Activated CD8-positive, alpha-beta memory T cell treated with anti-CD3 and anti-CD28 coated beads for 36 hours (primary cell): Measurements from ENCODE around the gene B4GALNT2. TPM values are rescaled to one million over a fixed set of nuclear protein-coding genes. Genes with fewer than 3 reads are reported as not detected.
"Not testable (repeated sequence)": the region's sequence is repeated elsewhere in the genome, so short reads cannot be mapped to it uniquely, and the experiment has no call there.

Source experiments
- CTCF ChIA-PET: fragments of 350-600 bp; sonication (Branson Sonifier 250); formaldehyde crosslinking; loops from one replicate; lab custom pipeline; 2021; ENCODE audit warnings: antibody characterized with exemption; lab: Charles Lee
- POLR2A ChIA-PET: fragments of 350-600 bp; sonication (Branson Sonifier 250); formaldehyde crosslinking; loops from one replicate; lab custom pipeline; 2021; ENCODE audit warnings: antibody characterized with exemption; lab: Charles Lee
- total RNA-seq, 2 experiments: library from RNA; stranded (reverse); gene quantifications; one replicate each; pipeline ENCODE4 v1.2.3, GENCODE V29; 2021

Gene B4GALNT2
- total RNA-seq, 2 experiments from 2014 or later, result not detected

DNA sequence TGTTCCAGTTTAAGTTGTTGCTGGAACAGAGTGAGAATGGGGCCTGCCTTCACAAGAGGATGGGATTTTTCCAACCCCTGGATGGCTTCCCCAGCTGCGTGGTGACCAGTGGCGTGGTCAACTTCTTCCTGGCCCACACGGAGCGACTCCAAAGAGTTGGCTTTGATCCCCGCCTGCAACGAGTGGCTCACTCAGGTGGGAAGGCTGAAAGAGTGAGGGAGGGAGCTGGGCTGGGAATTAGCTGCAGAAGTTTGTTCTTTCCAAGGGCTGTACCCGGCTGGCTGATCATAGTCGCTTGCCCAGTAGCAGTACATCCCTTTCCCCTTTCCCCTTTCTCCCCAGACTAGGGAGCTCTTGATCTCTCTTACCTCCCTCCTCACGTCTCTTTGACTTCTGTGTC, 36.1 kb downstream of the B4GALNT2 start:
- POLR2A ChIA-PET, result no interaction called here
- CTCF ChIA-PET, result no interaction called here

DNA sequence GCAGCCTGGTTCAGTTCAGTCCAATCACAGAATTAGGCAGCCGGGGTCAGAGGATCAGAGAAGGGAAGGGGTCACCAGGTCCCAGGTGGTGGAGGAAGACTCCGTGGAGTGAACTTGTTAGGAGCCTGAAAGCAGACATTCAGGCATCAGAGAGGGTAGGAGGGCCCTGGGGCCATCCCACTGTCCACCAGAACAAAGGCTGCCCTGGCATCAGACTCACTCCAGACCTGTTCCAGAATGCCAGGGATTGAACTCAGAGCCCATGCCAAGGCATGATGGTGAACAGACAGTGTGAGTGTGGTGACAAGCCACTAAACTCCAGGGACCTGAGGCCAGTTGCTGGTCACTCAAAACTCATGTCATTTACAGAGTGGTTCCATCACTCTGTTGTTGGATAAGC, 37.6 kb downstream of the B4GALNT2 start:
- CTCF ChIA-PET, result interaction anchor here (0.6 to 1.2 kb wide), 2 partner anchors 10 to 54 kb away, joined by 4 read pairs; no protein-coding TSS in a partner anchor
- POLR2A ChIA-PET, result no interaction called here

DNA sequence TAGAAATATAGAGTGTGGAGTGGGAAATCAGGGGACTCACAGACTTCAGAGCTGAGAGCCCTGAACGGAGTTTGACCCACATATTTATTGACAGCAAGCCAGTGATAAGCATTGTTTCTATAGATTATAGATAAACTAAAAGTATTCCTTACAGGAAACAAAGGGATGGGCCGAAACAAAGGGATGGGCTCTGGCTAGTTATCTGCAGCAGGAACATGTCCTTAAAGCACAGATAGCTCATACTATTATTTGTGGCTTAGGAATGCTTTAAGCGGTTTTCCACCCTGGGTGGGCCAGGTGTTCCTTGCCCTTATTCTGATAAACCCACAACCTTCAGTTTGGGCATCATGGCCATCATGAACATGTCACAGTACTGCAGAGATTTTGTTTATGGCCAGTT, 38.1 kb downstream of the B4GALNT2 start:
- CTCF ChIA-PET, result interaction anchor here (1.8 kb wide), 1 partner anchor 10 kb away, joined by 7 read pairs; no protein-coding TSS in a partner anchor
- POLR2A ChIA-PET, result not testable (repeated sequence)

DNA sequence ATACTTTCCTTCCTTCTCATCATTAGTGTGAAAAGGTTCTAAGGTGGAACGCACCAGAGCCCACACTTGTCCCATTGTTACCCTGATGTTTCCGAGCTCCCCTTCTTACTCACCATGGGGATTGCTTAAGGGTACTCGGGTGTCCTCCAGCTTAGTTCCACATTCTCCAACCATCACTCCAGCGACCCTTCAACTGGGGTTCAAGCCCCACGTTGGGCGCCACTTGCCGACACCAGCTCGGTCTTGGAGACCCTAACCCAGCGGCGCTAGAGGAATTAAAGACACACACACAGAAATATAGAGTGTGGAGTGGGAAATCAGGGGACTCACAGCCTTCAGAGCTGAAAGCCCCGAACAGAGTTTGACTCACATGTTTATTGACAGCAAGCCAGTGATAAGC, 43.4 kb downstream of the B4GALNT2 start:
- POLR2A ChIA-PET, result not testable (repeated sequence)
- CTCF ChIA-PET, result interaction anchor here (1.1 kb wide), 1 partner anchor 54 kb away, joined by 3 read pairs; no protein-coding TSS in a partner anchor

GRCh38 chr17:49180303-49180702, 47.7 kb downstream of the B4GALNT2 start:
- POLR2A ChIA-PET, result interaction anchor here (1.2 kb wide), 1 partner anchor 12 kb away, joined by 11 read pairs; no protein-coding TSS in a partner anchor
- CTCF ChIA-PET, result interaction anchor here (0.6 to 3.4 kb wide), 17 partner anchors 9 to 506 kb away, joined by 3 to 55 read pairs (median 5); partner anchors contain the start of genes ABI3, GNGT2 and PHOSPHO1

- POLR2A ChIA-PET, result interaction anchor here (1.2 kb wide), 1 partner anchor 11 kb away, joined by 11 read pairs; no protein-coding TSS in a partner anchor
- CTCF ChIA-PET, result interaction anchor here (0.7 to 3.4 kb wide), 13 partner anchors 10 to 505 kb away, joined by 3 to 55 read pairs (median 5); partner anchors contain the start of gene PHOSPHO1
Measured at GRCh38 chr17:49180998-49181635, 48.5 kb downstream of the B4GALNT2 start.

DNA sequence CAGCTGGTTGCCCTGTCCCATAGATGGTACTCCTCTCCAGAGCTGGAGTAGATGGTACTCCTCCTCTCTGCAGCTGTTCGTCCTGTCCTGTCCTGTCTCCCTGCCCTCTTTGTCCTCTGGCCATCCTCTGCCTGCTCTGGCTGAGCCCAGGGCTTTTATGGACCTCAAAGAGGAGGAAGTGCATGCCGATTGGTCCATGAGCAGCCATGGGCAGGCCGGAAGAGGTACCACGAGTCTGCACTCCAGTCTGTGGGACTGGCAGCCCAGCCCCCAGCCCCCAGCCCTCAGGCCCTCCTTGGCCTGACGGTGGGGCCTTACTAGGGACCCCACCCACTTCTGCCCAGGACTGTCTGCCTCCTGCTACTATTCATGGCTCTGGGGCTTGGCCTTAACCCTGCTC, 50.8 kb downstream of the B4GALNT2 start:
- ChIA-PET POLR2A (interaction anchor here (0.6 kb wide), 1 partner anchor 165 kb away, joined by 3 read pairs; no protein-coding TSS in a partner anchor), CTCF (interaction anchor here (1.1 to 1.4 kb wide), 2 partner anchors 17 to 44 kb away, joined by 3 to 4 read pairs; no protein-coding TSS in a partner anchor)

DNA sequence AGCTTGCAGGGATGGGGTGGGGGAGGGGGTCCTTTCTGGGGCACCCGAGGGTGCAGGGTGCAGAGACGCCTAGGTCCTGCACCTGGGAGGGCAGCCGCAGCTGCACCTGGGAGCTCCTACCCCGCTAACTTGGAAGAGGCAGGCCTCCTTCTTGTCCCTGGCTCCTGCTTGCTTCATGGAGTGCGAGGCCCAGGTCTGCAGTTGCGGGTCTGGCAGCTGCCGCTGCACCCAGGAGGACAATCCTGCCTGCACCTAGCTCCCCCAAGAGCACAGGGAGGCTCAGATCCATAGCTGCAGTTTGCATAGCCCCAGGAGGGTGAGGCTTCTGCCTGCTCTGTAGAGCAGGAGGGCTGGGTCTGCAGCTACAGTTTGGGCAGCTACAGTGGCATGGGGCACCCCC, 51.2 kb downstream of the B4GALNT2 start:
- POLR2A ChIA-PET, result interaction anchor here (0.6 kb wide), 1 partner anchor 164 kb away, joined by 3 read pairs; no protein-coding TSS in a partner anchor
- CTCF ChIA-PET, result interaction anchor here (1.1 to 1.4 kb wide), 2 partner anchors 16 to 44 kb away, joined by 3 to 4 read pairs; no protein-coding TSS in a partner anchor

DNA sequence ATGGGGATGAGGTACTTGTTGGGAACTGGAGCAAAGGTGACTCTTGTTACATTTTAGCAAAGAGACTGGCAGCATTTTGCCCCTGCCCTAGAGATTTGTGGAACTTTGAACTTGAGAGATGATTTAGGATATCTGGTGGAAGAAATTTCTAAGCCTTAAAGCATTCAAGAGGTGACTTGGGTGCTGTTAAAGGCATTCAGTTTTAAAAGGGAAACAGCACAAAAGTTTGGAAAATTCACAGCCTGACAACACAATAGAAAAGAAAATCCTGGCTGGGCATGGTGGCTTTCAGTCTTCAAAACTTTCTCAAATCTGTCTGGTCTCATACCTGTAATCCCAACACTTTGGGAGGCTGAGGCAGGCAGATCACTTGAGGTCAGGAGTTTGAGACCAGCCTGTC, 52.0 kb downstream of the B4GALNT2 start:
- POLR2A ChIA-PET, result not testable (repeated sequence)
- CTCF ChIA-PET, result interaction anchor here (0.6 kb wide), 1 partner anchor 137 kb away, joined by 3 read pairs; no protein-coding TSS in a partner anchor

- CTCF ChIA-PET, result interaction anchor here (0.6 to 1.5 kb wide), 2 partner anchors 41 to 136 kb away, joined by 3 read pairs; no protein-coding TSS in a partner anchor
- POLR2A ChIA-PET, result not testable (repeated sequence)
Measured at GRCh38 chr17:49185381-49185780, 52.8 kb downstream of the B4GALNT2 start.

GRCh38 chr17:49187301-49187700, 54.7 kb downstream of the B4GALNT2 start:
- ChIA-PET POLR2A (no interaction called here), CTCF (no interaction called here)

DNA sequence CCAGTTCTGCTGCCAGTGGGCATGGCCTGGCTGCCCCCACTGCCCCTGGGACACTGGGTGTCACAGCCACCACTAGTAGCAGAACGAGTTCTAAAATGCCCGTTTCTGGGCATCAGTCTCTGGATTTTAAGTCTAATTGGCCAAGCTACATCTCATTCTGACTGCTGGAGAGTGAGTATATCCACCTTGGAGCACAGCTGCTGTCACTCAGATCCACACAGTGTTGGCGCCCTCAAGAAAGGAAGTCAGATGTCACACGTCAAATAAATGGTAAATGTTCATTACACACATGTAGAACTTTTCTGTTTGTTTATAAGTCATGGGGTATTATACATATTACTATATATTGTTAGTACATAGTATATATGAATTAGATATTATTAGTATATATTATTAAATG, 58.4 kb downstream of the B4GALNT2 start:
- ChIA-PET POLR2A (interaction anchor here (2.2 kb wide), 1 partner anchor 33 kb away, joined by 6 read pairs; no protein-coding TSS in a partner anchor), CTCF (interaction anchor here (0.9 to 5.7 kb wide), 7 partner anchors 10 to 42 kb away, joined by 3 to 62 read pairs (median 6); no protein-coding TSS in a partner anchor)

DNA sequence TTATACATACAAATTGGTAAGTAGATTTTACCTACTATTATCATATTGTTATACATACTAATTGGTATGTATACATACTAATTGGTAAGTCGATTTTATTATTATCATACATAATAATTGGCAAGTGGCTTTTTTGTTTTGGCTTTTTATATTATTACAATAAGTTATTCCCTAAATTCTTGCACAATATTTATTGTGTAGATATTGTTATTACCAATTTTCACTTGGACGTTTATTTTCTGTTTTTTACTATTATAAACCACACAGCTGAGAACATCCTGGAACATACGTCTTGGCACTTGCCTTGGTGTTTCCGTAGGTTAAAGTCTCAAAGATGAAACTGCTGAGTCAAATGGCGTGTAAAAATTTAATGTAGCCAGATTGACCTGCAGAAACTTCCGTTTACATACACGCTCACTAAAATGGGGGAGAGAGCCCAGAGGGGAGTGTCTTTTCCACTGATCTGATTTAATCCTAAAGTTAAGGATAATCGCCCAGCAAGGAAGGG, 58.9 kb downstream of the B4GALNT2 start:
- ChIA-PET CTCF (interaction anchor here (0.8 to 5.7 kb wide), 7 partner anchors 11 to 40 kb away, joined by 3 to 62 read pairs (median 5); no protein-coding TSS in a partner anchor), POLR2A (interaction anchor here (0.8 to 2.7 kb wide), 6 partner anchors 11 to 38 kb away, joined by 3 to 17 read pairs (median 6); partner anchors contain the start of genes ABI3 and GNGT2)

DNA sequence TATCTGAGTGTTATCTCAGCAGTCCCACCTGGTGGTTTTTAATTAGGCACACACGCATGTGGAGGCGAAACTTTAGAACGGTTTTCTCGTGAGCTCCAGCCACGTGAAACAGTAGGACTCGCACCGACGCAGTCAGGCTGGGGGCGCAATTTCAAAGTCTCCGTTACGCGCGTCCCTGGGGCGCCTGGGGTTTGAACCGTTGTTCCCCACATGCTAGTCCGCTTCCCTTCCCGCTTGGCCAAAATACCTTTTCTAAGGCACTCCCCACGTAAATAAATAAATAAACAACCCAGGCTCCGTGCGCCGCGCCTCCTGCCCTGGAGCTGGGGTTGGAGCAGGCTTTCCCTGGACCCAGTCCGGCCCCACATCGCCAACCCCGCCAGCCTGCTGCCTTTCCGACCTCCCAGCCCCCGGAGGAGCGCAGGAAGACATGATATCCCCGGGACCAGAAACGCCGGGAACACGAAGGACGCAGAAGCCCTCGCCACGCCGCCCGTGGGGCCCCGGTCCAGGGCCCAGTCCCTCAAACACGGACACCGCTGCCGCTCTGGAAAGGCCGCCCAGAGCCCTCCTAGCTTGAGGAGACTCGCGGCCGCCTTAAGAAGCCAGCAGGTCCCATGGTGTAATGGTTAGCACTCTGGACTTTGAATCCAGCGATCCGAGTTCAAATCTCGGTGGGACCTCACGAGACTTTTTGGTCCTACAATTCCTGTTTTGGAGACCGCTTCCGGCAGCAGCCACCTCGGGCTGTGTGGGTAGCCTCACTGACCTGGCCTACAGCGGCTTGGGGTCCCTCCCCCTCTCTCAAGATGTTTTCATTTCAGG, 59.6 kb downstream of the B4GALNT2 start:
- CTCF ChIA-PET, result interaction anchor here (0.8 to 5.7 kb wide), 7 partner anchors 12 to 40 kb away, joined by 3 to 62 read pairs (median 5); no protein-coding TSS in a partner anchor
- POLR2A ChIA-PET, result interaction anchor here (0.8 to 2.7 kb wide), 7 partner anchors 12 to 38 kb away, joined by 3 to 17 read pairs (median 5); partner anchors contain the start of genes ABI3 and GNGT2

- POLR2A ChIA-PET, result interaction anchor here (1.4 to 2.7 kb wide), 2 partner anchors 16 to 25 kb away, joined by 4 to 17 read pairs; partner anchors contain the start of genes ABI3 and GNGT2
- CTCF ChIA-PET, result interaction anchor here (0.7 to 5.7 kb wide), 5 partner anchors 16 to 163 kb away, joined by 3 to 62 read pairs (median 3); no protein-coding TSS in a partner anchor
Measured at GRCh38 chr17:49193513-49194296, 61.1 kb downstream of the B4GALNT2 start.

GRCh38 chr17:49194297-49194607, 61.7 kb downstream of the B4GALNT2 start:
- CTCF ChIA-PET, result interaction anchor here (0.7 to 5.7 kb wide), 4 partner anchors 28 to 163 kb away, joined by 3 to 62 read pairs (median 4); no protein-coding TSS in a partner anchor
- POLR2A ChIA-PET, result no interaction called here

GRCh38 chr17:49195751-49196150, 63.2 kb downstream of the B4GALNT2 start:
- ChIA-PET POLR2A (no interaction called here), CTCF (interaction anchor here (1.8 kb wide), 1 partner anchor 27 kb away, joined by 5 read pairs; no protein-coding TSS in a partner anchor)

DNA sequence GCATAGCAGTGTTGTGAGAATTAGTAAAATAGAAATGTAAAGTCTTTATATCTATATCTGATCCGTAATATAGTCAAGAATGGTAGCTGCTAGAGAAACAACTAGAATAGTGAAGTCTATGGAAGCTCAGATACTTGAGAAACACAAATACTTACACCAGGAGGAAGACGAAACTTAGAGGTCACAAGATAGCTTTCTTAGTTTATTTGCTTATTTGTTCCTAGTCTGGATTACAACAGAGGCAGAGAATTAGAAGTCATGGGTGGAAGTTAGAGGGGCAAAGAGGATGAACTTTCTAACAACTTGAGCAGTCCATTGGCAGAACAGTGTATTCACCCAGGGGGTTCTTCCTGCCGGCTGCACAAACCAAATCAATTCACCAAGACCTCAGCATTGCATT, 64.0 kb downstream of the B4GALNT2 start:
- ChIA-PET POLR2A (no interaction called here), CTCF (no interaction called here)
